GM21529 (cell line): Measurements from ENCODE around the gene DPP9.

Source experiments
- ATAC-seq: cut with Tn5 transposase; IDR thresholded peaks from one replicate; pipeline ENCODE4 v1.9.1; 2021; ENCODE audit not compliant: unreplicated experiment

Gene DPP9

GRCh38 chr19:4636761-4637160 lies 86.9 kb downstream of the DPP9 start:
- no peak for ATAC-seq

DNA sequence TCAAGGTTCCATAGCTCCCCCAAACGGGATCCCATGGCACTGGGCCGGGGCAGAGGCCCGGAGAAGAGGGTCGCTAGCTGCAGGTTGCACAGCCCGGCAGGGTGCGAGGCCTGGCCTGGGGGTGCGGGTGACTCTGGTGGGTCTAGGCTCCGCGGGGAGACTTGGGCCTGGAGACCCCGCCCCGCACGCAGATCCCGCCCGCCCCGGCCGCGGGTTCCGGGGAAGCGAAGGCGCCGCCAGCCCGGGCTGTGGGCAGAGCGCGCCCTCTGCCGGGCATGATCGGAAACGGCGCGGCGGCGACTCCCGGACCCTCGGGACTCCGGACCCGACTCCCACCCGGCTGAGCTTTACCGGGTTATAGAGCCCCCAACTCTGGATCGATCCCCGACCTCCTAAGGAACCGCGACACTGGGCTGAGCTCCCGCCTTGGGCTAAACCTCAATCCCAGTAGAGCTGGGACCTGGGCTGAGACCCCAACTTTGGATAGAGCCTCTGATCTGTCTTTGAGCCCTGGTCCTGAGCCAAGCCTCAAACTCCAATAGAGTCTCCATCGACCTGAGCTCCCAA lies 87.4 kb downstream of the DPP9 start:
- no peak for ATAC-seq

DNA sequence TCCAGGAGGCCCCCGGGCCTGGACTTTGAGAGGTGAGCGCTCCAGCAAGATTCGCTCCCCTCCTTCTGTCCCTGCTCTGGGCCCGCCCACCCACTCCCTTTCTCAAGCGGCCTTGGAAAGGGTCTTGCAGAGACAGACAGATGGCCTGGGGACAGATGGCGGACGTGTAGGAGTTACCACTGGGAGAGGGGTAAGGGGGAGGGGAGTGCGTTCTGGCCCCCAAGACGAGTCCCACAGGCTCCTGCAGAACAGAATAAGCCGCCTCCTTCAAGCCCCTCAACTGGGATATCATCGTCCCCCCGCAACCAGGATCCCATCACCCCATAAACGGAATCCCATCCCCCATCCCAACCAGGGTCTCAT lies 87.9 kb downstream of the DPP9 start:
- no peak for ATAC-seq

DNA sequence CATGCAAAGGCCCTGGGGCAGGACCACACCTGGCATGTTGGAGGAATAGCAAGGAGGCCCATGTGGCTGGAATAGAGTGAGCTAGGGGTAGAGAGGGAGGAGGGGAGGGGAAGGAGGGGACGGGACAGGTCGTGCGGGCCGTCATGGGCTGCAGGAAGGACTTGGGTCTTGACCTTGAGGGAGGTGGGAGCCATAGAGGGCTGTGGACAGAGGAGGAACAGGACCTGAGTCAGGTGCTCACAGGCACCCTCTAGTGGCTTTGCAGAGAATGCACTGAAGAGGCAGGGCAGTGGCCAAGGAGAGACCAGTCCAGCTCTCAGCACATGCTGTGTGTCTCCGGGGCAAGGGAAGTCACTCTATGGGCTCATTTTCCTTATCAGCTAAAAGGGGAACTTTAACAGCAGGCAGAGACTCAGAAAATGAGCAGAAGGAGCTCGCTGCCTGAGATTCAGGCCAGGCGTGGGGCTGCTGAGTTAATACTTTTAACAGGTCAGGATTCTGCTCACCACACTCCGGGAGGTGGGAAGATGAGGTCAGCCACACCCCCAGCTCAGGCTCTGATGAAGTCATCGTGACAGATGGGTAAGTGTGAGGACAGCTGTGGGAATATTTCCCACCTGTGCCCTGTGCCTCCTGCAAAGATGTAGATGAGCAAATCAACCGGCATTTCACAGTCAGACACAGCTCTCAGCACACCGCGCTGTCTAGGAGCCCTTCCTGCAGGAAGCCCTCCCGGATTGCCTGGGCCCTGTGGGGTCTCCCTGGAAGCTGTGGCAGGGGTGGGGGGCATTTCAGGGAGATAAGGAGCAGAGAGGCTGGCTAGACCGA lies 90.3 kb downstream of the DPP9 start:
- ATAC-seq, result no peak
